WI38 (cell line): ENCODE data around the gene ASF1A.

ENCODE experiments used
- H3K4me3 ChIP-seq: 2 replicates; pipeline ENCODE4 v1.5.1; 2011; ENCODE audit warnings: low read depth, mild to moderate bottlenecking, control low read depth, low read length
- CTCF ChIP-seq: IDR thresholded peaks from 2 replicates; pipeline ENCODE4 v1.5.1; 2012; ENCODE audit warnings: low read depth, mild to moderate bottlenecking, control low read depth, low read length

The ASF1A gene

GRCh38 chr6:118899948-118900347 lies 6.0 kb downstream of the ASF1A start:
- no peak overlapping the region for H3K4me3 ChIP-seq
- TF ChIP-seq CTCF = no peak

- no peak for TF ChIP-seq CTCF
- H3K4me3 ChIP-seq = no peak overlapping the region
Observed at GRCh38 chr6:118902726-118903125, 8.8 kb downstream of the ASF1A start.

GRCh38 chr6:118903138-118903537 lies 9.2 kb downstream of the ASF1A start:
- H3K4me3 ChIP-seq = no peak overlapping the region
- no peak for TF ChIP-seq CTCF

GRCh38 chr6:118903691-118904090 lies 9.7 kb downstream of the ASF1A start:
- TF ChIP-seq CTCF = no peak
- no peak overlapping the region for H3K4me3 ChIP-seq

GRCh38 chr6:118905084-118905483 lies 11.1 kb downstream of the ASF1A start:
- H3K4me3 ChIP-seq = no peak overlapping the region
- TF ChIP-seq CTCF = no peak

- no peak for TF ChIP-seq CTCF
- H3K4me3 ChIP-seq = no peak overlapping the region
Observed at GRCh38 chr6:118905851-118906250, 11.9 kb downstream of the ASF1A start.

- no peak for TF ChIP-seq CTCF
- H3K4me3 ChIP-seq = no peak overlapping the region
Observed at GRCh38 chr6:118908441-118908840, 14.5 kb downstream of the ASF1A start.
